ENCODE data around the gene F8A1.
"Not testable (repeated sequence)": the region's sequence is repeated elsewhere in the genome, so short reads cannot be mapped to it uniquely, and the experiment has no call there.

The F8A1 gene

DNA sequence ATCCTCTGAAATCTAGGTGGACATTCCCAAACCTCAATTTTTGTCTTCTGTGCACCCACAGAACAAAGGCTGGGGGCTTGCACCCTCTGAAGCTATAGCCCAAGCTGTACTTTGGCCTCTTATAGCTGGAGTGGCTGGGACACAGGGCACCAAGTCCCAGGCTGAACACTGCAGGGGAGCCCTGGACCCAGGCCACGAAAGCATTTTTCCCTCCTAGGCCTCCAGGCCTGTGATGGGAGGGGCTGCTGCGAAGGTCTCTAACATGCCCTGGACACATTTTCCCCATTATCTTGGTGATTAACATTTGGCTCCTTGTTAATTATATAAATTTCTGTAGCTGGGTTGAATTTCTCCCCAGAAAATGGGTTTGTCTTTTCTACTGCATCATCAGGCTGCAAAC is 27.9 kb downstream of the F8A1 start:
- ChIA-PET POLR2A (no interaction called here), CTCF (no interaction called here)
- DNase-seq (ENCODE audit: low read depth, low spot score) = no peak
- H3K4me3 ChIP-seq (ENCODE audit: low read depth, low read length) = no peak overlapping the region
- TF ChIP-seq, protein P1, sequence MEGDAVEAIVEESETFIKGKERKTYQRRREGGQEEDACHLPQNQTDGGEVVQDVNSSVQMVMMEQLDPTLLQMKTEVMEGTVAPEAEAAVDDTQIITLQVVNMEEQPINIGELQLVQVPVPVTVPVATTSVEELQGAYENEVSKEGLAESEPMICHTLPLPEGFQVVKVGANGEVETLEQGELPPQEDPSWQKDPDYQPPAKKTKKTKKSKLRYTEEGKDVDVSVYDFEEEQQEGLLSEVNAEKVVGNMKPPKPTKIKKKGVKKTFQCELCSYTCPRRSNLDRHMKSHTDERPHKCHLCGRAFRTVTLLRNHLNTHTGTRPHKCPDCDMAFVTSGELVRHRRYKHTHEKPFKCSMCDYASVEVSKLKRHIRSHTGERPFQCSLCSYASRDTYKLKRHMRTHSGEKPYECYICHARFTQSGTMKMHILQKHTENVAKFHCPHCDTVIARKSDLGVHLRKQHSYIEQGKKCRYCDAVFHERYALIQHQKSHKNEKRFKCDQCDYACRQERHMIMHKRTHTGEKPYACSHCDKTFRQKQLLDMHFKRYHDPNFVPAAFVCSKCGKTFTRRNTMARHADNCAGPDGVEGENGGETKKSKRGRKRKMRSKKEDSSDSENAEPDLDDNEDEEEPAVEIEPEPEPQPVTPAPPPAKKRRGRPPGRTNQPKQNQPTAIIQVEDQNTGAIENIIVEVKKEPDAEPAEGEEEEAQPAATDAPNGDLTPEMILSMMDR (IDR thresholded peaks at IDR 0.05; ENCODE audit: insufficient read depth, low read length, missing control alignments) = no peak

DNA sequence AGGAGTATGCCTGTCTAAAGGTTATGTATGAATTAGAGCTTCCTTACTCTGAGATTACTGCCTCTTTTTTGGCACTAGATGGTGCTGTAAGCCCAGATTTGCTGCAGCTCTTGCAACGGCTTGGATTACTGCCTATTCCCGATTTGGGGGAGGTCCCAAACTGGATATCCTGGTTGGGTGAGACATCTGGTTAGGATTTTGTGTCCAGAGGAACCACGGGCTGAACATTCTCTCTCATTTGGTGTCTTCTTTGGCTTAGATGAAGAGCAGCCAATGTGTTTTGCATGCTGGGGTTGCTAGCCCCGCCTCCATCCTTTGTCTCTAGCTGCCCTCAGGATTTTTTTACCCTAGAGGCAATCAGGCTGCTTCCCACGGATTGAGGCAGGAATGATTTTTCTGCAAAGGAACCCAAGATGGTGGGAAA is 31.9 kb downstream of the F8A1 start:
- TF ChIP-seq, protein P1 (IDR thresholded peaks at IDR 0.05; ENCODE audit: insufficient read depth, low read length, missing control alignments) = peak; percentile 43
- H3K4me3 ChIP-seq (ENCODE audit: low read depth, low read length) = no peak overlapping the region; the same call in 1 of the 2 replicates
- peak; percentile 36 for DNase-seq (ENCODE audit: low read depth, low spot score)
- ChIA-PET POLR2A (no interaction called here), CTCF (interaction anchor here (0.6 to 2.8 kb wide), 23 partner anchors 9 to 299 kb away, joined by 3 to 24 read pairs (median 4); partner anchors contain the start of gene VBP1)

DNA sequence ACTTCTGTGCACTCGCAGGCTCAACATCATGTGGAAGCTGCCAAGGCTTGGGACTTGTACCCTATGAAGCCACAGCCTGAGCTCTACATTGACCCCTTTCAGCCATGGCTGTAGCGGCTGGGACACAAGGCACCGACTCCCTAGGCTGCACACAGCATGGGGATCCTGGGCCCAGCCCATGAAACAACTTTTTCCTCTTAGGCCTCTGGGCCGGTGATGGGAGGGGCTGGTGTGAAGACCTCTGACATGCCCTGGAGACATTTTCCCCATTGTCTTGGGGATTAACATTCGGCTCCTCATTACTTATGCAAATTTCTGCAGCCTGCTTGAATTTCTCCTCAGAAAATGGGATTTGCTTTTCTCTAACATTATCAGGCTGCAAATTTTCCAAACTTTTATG is 38.6 kb downstream of the F8A1 start:
- CTCF ChIA-PET; H3K4me3 ChIP-seq (ENCODE audit: low read depth, low read length); POLR2A ChIA-PET; DNase-seq (ENCODE audit: low read depth, low spot score): not testable (repeated sequence)

All from AG04449 (cell line).